HT-29 (cell line): ENCODE measurements around the gene ZNF655. TPM values are rescaled to one million over a fixed set of nuclear protein-coding genes. Genes with fewer than 3 reads are reported as not detected.
"Not testable (repeated sequence)": the region's sequence is repeated elsewhere in the genome, so short reads cannot be mapped to it uniquely, and the experiment has no call there.

ENCODE experiments used
- DNase-seq: peaks from one replicate; pipeline ENCODE4 v3.0.0-alpha.2; 2015; ENCODE audit warnings: low spot score
- total RNA-seq: library from RNA; depleted of rRNA; stranded (reverse); fragments of >200 nt; shearing (Covaris generic); gene quantifications from 2 replicates; pipeline ENCODE4 v1.2.3, GENCODE V29; 2014

Gene ZNF655
- total RNA-seq, 1 experiment from 2014 or later, result 39.7 TPM

DNA sequence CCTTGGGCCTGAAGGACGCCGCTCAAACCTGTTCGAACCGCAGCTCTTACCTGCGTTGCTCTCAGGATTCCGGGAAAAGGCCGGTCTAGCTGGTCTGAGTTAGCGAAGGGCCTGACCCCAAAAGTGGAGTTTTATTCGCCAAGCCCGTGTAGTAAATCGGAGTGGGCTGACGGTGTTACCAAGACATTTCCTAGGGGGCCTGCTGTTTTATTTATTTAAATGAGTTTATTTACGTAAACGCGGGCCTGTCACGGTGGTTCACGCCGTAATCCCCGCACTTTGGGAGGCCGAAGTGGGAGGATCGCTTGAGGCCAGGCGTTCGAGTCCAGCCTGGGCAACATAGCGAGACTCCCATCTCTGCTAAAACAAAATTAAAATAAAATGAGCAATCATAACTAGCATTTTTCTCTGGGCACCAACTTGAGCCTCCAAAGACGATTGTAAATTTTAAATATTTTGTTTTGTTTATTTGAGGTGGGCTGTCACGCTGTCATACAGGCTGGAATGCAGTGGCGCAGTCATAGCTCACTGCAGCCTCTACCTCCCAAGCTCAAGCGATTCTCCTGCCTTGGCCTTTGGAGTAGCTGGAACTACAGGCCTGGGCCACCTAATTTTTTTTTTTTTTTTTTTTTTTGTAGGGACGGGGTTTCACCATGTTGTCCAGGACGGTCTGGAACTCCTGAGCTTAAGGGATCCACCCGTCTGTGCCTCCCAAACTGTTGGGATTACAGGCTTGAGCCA, 903 bp downstream of the ZNF655 start:
- peak; percentile 45 for DNase-seq

DNA sequence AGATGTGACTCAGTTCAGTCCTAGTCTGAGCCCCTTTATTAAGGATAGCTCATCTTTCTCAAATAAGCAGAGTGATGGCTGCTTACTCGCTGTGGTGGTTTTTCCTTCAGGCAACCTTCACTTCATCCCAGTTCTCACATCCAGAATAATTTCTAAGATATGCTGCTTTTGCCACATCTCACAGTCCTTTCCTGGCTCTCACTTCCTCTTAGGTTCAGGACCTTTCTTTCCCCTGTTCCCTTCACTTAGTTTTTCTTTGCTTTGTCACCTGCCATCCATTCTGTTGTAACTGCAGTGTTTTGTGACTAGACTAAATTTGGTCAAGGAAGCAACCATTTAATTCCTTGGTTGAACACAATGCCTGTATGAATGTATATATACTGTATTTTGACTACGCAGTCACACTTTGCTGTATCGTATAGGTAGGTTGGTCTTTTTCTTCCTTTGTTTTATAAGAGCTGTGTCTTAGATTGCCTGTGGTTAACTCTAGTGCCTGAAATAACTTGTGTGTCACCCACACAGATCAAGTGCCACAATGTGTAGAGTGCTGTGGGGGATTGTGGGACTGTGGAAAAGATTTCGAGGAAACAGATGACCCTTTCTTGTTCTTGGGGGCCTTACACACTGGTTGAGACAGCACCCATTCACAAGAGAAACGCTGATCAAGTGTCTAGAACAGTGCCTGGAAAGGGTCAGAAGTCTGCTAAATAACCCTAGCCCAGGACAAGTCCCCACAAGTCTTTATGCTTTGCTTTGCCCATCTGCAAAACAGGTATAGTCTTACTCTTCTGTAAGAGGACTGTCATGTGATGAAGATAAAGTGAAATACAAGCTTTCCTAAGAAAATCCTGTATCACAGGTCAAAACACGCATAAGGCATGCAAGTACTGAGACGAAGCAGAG, 2.6 kb downstream of the ZNF655 start:
- no peak for DNase-seq

DNA sequence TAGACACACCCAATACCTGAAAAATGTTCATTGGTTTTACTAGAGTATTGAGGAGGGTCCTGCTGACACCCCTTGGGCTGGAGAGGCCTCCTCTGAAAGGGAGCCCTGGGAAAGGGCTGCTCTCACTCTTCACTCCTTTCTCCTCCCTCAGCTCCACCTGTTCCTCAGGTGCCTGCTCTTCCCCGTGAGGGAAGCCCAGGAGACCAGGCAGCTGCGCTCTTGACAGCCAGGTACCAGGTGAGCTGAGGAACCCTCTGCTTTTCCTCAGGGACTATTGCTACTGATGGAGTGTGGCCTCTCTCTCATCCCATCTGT, 3.3 kb downstream of the ZNF655 start:
- DNase-seq, result no peak

DNA sequence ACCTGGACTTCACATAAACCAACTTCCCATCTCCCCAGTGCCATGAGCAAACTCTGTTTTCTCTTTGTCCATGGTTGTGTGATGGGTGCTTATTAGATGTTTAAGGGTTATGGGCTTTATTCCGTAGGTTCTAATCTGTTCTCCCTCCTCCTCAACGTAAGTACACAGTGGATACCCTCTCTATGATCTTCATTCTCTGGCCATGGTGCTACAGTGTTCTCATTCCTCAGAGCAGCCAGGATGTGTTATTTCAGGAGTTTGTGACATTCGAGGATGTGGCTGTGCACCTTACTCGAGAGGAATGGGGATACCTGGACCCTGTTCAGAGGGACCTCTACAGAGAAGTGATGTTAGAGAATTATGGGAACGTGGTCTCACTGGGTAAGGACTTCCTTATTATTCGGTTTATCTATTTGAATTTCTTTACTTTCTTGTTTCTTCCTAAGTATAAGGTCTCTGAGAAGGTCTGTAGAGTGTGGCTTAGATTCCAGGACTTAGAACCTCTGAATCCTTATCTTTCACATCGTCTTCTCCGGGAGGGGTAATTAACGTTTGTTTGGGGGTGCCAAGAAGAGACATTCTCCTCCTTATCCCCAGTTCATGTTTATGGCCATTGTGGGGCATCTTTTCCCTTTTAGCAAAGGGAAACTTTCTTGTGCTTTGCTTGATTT, 3.8 kb downstream of the ZNF655 start:
- no peak for DNase-seq

DNA sequence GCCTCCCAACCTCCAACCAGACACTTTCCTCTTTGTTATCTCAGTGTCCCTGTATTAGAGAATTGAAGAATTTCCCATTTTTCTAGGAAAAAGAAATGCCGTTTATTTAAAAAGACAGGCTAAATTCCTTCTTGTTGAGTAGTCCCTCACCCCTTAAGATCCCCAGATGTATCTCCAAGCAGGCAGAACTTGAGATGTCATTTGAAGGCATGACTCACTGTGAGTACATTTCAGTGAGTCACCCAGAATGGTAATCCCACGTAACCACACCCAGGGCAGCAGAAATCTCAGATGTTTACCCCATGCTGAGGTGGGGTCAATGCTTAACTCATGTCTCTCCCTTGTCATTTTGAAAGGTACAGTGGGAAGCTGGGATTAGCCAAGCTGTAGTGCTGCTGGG, 4.4 kb downstream of the ZNF655 start:
- DNase-seq, result peak; percentile 57

DNA sequence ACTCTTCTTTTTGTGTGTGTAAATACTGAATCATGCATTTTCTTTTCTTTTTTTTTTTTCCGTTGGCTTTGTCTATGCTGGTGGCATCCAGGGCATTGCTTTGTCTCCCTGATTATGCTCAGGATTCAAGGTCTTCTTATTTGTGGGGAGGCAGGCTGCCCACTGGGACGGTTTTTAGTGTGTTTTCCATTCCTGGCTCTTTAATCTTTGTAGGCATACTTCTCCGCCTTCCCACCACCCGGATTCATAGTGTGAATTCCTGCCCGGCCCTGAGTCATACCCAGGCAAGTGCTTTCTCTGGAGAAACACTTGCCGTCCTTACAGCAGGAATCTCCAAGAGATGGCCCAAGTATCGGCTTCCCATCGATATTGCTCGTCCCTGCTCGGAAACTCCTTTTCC, 5.2 kb downstream of the ZNF655 start:
- DNase-seq, result no peak

DNA sequence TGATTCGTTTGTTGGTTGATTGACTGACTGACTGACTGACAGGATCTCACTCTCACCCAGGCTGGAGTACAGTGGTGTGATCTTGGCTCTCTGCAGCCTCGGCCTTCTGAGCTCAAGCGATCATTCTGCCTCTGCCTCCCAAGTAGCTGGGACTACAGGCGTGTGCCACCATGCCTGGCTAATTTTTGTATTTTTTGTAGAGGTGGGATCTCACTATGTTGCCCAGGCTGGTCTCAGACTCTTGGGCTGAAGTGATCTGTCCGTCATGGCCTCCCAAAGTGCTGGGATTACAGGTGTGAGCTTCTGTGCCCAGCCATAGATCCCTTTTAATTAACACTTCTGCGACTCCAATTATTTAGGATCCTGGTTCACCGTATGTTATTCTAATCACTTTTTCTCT, 10.3 kb downstream of the ZNF655 start:
- not testable (repeated sequence) for DNase-seq

DNA sequence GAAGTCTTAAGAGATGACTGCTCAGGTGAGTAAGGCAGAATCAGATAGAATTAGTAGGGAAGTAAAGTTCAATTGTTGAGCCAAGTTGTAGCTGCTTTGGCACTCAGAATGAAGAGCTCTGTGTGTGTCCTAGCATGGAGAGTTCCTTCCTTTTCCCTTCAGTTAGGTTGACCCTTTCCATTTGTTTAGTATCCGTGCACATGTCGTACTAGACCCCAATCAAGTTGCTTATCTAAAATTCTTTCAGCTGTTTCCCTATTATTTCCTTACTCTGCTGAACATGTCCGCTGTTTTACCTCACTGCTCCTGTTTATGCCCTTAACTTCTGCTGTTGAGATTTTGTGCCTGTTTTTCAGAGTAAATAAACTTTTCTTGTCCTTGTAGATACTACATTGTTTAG, 13.3 kb downstream of the ZNF655 start:
- no peak for DNase-seq

DNA sequence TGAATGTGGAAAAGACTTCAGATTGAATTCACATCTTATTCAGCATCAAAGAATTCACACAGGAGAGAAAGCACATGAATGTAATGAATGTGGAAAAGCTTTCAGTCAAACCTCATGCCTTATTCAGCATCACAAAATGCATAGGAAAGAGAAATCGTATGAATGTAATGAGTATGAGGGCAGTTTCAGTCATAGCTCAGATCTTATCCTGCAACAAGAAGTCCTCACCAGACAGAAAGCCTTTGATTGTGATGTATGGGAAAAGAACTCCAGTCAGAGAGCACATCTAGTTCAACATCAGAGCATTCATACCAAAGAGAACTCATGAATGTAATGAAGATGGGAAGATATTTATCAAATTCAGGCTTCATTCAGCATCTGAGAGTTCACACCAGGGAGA, 14.8 kb downstream of the ZNF655 start:
- DNase-seq, result no peak

DNA sequence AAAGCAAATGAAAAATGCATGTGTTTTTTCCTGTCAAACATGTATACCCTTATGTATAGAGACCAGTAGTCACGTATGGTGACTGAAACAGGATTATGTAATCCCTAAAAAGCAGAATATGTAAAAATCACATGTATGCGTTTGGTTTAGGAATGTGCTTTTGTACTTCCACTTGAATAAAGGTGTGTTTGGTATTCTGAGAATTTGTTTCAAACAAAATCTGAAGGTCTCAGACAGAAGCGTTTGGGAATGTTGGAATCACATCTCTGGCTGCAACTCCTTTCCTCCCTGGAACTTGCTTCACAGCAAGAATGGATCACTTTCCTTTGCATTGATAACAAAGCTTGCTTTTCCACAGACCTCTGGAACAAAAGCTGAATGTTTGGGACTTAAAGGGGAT, 17.8 kb downstream of the ZNF655 start:
- DNase-seq, result no peak

DNA sequence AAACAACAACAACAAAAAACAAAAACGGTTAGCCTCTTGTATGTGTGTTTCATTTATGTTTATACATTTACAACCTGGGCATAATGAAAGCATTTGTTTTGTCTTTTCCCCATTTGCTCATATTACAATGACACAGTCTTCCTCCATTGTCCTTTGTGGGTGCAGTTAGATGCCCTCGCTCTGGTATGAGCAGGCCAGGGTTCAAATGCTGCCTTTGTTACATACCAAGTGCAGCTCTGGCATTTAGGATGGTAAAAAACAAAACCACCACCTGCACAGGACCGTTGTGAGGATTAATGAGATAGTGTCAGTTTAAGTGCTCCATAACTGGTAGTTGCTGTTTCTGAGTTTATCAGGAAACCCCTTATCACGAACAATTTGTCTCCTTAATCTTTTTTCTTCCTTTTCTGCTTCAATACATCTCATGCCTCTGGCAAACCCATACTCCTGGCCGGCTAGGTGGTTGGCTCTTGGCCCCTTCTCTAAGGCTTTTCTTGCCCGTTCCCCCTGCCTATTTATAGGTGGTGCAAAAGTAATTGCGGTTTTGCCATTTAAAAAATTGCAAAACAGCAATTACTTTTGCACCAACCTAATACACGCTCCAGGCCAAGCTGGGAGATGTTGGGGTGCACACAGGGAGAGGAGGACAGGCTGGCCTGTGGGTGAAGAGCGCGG, 21.0 kb downstream of the ZNF655 start:
- DNase-seq, result no peak

DNA sequence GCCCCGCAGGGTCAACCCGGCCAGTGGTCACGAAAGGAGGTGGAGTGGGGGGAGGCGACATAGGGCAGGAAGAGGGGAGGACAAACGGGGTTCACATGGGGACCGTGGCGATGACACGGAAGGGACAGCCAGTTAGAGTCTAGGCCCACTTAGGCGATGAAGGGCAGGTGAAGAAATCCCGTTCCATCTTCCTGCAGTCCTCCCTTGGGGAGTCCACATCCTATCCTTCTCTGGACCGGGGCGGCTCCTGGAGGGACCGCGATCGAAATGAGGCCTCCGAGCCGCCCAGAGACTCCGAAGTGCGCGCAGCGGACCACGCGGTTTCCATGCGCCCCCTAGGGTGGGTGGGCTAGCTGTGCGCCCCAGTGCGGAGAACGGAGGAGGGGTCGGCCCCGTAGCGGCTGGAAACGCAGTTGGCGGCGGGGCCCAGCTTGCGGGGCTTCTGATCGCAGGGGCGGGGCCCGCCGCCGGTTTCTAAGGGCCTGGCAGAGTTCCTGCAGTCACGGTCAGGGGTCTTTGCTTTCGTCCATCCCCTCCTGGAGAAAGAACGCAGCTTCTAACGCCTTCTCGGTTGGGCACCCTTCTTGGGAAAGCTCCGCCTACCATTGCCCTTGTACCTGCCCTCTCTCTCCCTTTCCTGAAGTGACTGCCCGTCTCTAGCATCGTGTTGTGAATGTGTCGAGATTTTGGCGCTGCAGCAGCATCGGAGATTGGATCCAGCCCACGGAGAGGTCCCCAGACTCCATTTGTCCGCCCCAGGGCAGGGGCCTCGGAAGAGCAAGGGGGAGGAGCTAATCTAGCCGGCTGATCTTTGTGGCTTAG, 21.7 kb downstream of the ZNF655 start:
- no peak for DNase-seq

DNA sequence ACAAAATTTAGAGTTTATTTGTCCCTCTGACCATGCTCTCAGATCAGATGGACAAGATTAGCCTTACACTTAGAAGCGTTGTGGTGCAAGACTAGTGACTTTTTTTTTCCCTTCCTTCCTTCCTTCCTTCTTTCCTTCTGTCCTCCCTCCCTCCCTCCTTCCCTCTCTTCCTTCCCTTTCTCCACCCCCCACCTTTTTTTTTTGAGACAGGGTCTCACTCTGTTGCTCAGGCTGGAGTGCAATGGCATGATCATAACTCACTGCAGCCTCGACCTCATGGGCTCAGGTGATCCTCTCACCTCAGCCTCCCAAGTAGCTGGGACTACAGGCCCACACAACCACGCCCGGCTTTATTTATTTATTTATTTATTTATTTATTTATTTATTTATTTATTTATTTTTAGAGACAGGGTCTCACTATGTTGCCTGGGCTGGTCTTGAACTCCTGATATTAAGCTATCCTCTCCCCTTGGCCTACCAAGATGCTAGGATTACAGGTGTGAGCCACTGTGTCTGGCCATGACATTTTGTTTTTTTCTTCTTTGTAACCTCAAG, 22.4 kb downstream of the ZNF655 start:
- DNase-seq, result not testable (repeated sequence)

DNA sequence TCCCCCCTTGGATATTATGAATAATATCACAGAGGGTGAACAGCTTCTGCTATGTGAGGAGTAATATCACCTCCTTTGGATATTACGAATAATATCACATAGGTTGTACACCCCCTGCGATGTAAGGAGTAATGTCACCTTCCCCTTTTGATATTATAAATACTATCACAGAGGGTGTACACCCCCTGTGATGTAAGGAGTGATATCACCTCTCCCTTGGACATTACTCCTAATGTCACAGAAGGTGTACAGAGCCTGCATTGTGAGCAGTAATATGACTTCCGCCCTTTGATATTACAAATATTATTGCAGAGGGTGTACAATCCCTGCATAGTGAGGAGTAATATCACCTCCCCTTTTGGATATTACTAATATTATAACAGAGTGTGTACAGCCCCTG, 30.4 kb downstream of the ZNF655 start:
- no peak for DNase-seq

DNA sequence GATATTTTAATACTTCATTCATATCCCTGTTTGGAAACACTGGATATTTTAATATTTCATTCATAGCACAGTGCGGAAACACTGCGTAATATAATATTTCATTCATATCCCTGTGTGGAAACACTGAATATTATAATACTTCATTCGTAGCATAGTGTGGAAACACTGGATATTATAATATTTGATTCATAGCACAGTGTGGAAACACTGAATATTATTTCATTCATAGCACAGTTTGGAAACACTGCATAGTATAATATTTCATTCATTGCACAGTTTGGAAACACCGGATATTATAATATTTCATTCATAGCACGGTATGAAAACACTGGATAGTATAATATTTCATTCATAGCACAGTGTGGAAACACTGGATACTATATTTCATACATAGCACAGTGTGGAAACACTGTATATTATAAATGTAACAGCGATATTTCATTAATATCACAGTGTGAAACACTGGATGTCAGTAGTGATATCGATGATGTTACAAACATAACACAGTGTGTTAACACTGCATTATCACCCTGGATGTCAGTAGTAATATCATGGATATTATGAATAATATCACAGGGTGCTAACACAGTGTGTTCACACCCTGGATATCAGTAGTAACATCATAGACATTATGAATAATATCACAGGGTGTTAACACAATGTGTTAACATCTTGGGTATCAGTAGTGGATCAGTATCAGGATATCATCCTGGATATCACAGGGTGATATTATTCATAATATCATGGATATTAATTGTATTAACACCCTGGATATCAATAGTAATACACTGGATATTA, 36.7 kb downstream of the ZNF655 start:
- DNase-seq, result no peak

DNA sequence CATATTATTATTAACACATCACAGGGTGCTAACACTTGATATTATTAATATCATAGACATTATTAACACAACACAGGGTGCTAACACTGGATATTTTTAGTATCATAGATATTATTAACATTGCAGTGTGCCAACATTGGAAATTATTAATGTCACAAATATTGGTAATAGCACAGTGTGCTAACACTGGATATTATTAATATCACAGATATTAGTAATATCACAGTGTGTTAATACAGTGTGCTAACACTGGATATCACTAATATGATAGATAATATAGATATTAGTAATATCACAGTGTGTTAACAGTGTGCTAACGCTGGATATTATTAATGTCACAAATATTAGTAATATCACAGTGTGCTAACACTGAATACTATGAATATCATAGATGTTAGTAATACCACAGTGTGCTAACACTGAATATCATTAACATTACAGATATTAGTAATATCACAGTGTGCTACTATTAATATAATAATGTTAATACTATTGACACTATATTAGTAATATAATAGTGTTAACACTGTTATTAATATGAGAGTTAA, 38.0 kb downstream of the ZNF655 start:
- DNase-seq, result no peak

DNA sequence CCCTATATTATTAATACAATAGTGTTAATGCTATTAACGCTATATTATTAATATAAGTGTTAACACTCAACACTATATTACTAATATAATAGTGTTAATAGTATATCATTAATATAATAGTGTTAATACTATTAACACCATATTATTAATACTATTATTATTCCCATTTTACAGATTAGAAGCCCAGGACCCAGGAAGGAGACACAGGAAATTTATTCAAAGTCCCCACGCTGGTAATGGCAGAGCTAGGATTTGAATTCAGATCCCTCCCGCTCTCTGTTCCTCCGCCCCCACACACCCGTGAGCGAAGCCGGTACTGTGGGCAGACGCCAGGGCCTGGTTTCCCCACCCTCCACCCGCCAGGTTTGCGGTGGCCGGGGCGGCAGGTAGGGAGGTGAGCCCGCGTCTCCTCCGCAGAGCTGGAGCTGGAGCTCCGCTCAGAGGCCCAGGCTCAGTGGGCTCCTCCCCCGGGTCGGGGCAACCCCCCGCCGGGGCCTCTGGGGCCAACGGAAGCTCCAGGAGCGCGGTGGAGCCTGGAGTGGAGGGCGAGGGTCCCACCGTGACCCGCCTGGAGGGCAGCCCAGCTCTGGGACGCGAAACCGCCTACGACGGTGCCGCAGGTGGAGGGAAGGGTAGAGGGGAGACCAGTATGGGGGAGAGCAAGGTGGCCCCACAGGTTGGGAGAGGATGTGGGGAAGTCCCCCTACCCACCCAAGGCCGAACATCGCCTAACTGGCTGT, 39.5 kb downstream of the ZNF655 start, which contains the start of gene TMEM225B:
TSS of gene TMEM225B (plus strand) at position 506 of the 740 bp plus-strand sequence. CDS start 6,122 bp downstream, outside the sequence.
- no peak for DNase-seq

DNA sequence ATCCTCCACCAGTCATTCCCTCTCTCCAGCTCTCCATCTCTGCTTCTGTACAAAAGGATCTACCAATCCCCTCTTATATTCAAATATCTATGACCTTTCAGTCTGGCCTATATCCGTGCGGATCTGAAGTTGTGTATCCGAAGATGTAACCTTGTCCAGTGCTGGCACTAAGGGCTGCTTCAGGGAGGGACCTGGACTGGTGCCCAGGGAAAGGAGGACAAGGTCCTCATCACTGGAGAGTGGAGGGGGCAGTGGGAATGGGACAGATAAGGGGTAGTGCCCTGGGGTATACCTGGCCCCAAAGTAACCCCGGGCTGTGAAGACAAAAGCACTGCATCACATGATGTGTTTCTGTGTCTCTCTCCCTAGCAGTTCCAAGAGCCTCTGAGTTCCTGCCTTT, 41.4 kb downstream of the ZNF655 start:
- no peak for DNase-seq
